Measurements from ENCODE around the gene ADGRL4.
"Not testable (repeated sequence)": the region's sequence is repeated elsewhere in the genome, so short reads cannot be mapped to it uniquely, and the experiment has no call there.

DNA sequence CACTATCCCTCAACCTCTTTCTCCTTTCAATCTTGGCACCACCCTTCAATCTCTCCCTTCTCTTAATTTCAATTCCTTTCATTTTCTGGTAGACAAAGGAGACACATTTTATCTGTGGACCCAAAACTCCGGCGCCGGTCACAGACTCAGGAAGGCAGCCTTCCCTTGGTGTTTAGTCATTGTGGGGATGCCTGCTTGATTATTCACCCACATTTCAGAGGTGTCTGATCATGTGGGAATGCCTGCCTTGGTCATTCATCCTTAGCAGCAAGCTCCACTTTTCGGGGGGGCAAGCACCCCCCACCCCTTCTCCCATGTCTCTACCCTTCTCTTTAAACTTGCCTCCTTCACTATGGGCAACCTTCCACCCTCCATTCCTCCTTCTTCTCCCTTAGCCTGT is 133.7 kb downstream of the ADGRL4 start:
- TF ChIP-seq, protein P1, sequence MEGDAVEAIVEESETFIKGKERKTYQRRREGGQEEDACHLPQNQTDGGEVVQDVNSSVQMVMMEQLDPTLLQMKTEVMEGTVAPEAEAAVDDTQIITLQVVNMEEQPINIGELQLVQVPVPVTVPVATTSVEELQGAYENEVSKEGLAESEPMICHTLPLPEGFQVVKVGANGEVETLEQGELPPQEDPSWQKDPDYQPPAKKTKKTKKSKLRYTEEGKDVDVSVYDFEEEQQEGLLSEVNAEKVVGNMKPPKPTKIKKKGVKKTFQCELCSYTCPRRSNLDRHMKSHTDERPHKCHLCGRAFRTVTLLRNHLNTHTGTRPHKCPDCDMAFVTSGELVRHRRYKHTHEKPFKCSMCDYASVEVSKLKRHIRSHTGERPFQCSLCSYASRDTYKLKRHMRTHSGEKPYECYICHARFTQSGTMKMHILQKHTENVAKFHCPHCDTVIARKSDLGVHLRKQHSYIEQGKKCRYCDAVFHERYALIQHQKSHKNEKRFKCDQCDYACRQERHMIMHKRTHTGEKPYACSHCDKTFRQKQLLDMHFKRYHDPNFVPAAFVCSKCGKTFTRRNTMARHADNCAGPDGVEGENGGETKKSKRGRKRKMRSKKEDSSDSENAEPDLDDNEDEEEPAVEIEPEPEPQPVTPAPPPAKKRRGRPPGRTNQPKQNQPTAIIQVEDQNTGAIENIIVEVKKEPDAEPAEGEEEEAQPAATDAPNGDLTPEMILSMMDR (conservative IDR thresholded peaks at IDR 0.05 in 1 of 2, IDR thresholded peaks at IDR 0.05 in 1 of 2; ENCODE audit: extremely low read depth in 1 of 2, insufficient read depth in 1 of 2, low read depth in 1 of 2, low read length in 2 of 2), result not testable (repeated sequence)
- not testable (repeated sequence) for TF ChIP-seq EZH2 (IDR thresholded peaks at IDR 0.05; ENCODE audit: borderline replicate concordance, low read length)

All from mammary epithelial cell (primary cell).